ENCODE measurements around the gene UBE3C. TPM values are rescaled to one million over a fixed set of nuclear protein-coding genes. Genes with fewer than 3 reads are reported as not detected.

The UBE3C gene
- total and polyA plus RNA-seq, 2 experiments from 2014 or later, result 30.8 to 92.7 TPM

DNA sequence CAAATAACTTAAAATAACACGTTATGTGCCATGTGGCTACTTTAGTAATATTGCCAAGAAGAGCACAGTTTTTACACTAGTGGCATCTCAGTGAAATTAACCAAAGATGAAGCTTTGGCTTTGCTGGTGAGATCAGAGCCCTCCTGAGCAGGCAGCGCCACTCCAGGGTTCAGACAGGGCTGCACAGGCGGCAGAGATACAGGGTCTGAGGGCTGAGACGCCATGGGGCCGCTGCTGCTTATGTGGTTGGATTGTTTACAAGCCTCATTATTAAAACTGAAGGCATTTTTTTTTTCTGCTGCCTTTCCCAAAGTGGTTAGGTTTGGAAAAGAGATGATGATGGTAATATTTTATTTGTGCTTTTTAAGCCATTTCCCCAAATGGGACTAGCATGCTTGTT lies 129.2 kb downstream of the UBE3C start:
- Histone ChIP-seq H3K27me3 (replicated peaks; ENCODE audit: insufficient read depth) (no peaks in the 10 kb centered on the region), H3K9me2 (ENCODE audit: insufficient read depth) (no peaks in the 10 kb centered on the region), H3K9ac (no peak overlapping the region), H3K4me2 (ENCODE audit: unreplicated experiment) (no peak overlapping the region), H3K4me1 (ENCODE audit: insufficient read depth) (peaks cover 17% of the 10 kb centered on the region), H3K36me3 (ENCODE audit: low read depth) (peaks cover 22% of the 10 kb centered on the region; the same call in 1 of the 2 replicates), H3K27ac (no peak overlapping the region), H3K9me3 (ENCODE audit: low read depth) (no peaks in the 10 kb centered on the region), H2AFZ (no peak overlapping the region), H3K79me2 (ENCODE audit: insufficient read depth) (no peaks in the 10 kb centered on the region), H3F3A (ENCODE audit: insufficient read depth) (peaks cover 18% of the 10 kb centered on the region), H3K4me3 (no peak overlapping the region), H4K20me1 (ENCODE audit: insufficient read depth) (no peaks in the 10 kb centered on the region)
- DNase-seq, result no peak
- in situ Hi-C loops (cut with MboI), result no loop called here
- TF ChIP-seq EZH2 (IDR thresholded peaks at IDR 0.05; ENCODE audit: insufficient read depth, poor library complexity, severe bottlenecking), result no peak
- no peak for TF ChIP-seq EZH2phosphoT487 (IDR thresholded peaks at IDR 0.05; ENCODE audit: insufficient read depth, low read depth)
- WGBS, 2 experiments (ENCODE audit: low coverage in 1 of 2, low lambda C conversion rate in 2 of 2, missing lambda C conversion rate in 2 of 2), result 98% methylated on average over 5 of the region's 5 CpGs

DNA sequence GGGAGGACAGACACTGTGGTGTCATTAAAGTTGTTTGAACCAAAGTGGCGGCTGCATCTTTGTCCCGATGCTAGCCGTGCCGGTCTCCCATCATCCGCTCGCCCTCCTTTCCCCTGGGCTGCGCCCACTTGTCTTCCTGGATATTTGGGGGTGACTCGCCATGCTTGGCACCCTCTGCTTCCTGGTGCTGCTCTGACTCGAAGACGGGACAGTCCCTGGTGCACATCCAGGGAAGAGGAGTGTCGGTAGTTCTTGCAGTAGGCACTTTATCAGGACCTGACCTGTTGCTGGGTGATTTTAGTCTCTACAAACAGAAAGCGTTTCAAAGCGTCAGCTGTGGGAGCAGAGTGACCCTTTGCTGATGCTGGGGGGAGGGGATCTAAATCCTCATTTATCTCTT lies 129.8 kb downstream of the UBE3C start:
- no peaks in the 10 kb centered on the region for H3K9me3 ChIP-seq (ENCODE audit: low read depth)
- no peaks in the 10 kb centered on the region for H4K20me1 ChIP-seq (ENCODE audit: insufficient read depth)
- WGBS, 2 experiments (ENCODE audit: low coverage in 1 of 2, low lambda C conversion rate in 2 of 2, missing lambda C conversion rate in 2 of 2), result 90 to 94% methylated on average over 13 of the region's 13 CpGs
- TF ChIP-seq EZH2phosphoT487 (IDR thresholded peaks at IDR 0.05; ENCODE audit: insufficient read depth, low read depth) (no peak), EZH2 (IDR thresholded peaks at IDR 0.05; ENCODE audit: insufficient read depth, poor library complexity, severe bottlenecking) (no peak)
- no peak overlapping the region for H3K27ac ChIP-seq
- H3F3A ChIP-seq (ENCODE audit: insufficient read depth), result peaks cover 18% of the 10 kb centered on the region
- H3K27me3 ChIP-seq (replicated peaks; ENCODE audit: insufficient read depth), result no peaks in the 10 kb centered on the region
- no peak overlapping the region for H2AFZ ChIP-seq
- H3K9me2 ChIP-seq (ENCODE audit: insufficient read depth), result no peaks in the 10 kb centered on the region
- H3K4me1 ChIP-seq (ENCODE audit: insufficient read depth), result peaks cover 22% of the 10 kb centered on the region
- no peaks in the 10 kb centered on the region for H3K79me2 ChIP-seq (ENCODE audit: insufficient read depth)
- no peak overlapping the region for H3K4me2 ChIP-seq (ENCODE audit: unreplicated experiment)
- peaks cover 22% of the 10 kb centered on the region; the same call in 1 of the 2 replicates for H3K36me3 ChIP-seq (ENCODE audit: low read depth)
- DNase-seq, result no peak
- no peak overlapping the region for H3K9ac ChIP-seq
- in situ Hi-C loops (cut with MboI), result no loop called here
- no peak overlapping the region for H3K4me3 ChIP-seq

DNA sequence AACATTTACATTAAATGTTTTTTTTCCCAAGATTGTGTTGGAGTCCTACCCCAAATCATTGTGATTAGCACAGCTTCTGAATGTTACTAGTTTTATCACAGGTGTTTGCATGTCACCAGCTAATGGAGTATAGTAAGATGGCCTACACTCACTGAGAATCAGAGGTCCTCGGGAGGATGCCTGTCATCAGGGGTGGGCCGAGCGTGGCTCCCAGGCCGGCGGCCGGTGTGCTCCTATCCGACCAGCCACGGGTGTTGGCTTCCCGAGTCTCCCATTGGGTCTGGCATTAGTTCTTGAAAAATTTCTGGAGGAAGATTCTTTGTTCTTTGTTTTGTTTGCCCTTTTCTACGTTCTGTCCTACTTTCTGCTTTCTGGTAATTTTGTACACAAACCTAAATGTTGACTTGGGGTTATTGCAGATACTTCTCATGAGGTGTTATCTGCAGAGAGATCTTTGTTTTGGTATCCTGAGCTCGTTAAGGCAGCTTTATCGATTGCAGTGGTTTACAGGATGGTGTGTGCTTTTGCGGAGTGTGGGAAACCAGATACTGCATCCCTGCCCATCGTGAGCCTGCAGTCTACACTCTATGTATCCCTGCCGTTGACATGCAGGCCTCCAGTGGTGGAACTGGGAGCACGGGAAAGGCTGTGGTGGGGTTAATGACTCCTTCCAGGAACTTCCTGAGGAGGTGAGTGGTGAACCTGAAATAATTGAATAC lies 130.8 kb downstream of the UBE3C start:
- Histone ChIP-seq H3F3A (ENCODE audit: insufficient read depth) (peaks cover 18% of the 10 kb centered on the region), H3K9ac (no peak overlapping the region), H4K20me1 (ENCODE audit: insufficient read depth) (no peaks in the 10 kb centered on the region), H3K36me3 (ENCODE audit: low read depth) (peaks cover 22% of the 10 kb centered on the region; the same call in 1 of the 2 replicates), H3K27me3 (replicated peaks; ENCODE audit: insufficient read depth) (no peaks in the 10 kb centered on the region), H2AFZ (no peak overlapping the region), H3K4me1 (ENCODE audit: insufficient read depth) (peaks cover 22% of the 10 kb centered on the region), H3K79me2 (ENCODE audit: insufficient read depth) (no peaks in the 10 kb centered on the region), H3K4me3 (no peak overlapping the region), H3K9me3 (ENCODE audit: low read depth) (no peaks in the 10 kb centered on the region), H3K27ac (no peak overlapping the region), H3K4me2 (ENCODE audit: unreplicated experiment) (no peak overlapping the region), H3K9me2 (ENCODE audit: insufficient read depth) (no peaks in the 10 kb centered on the region)
- in situ Hi-C loops (cut with MboI), result no loop called here
- WGBS, 2 experiments (ENCODE audit: low coverage in 1 of 2, low lambda C conversion rate in 2 of 2, missing lambda C conversion rate in 2 of 2), result 85 to 86% methylated on average over 16 of the region's 16 CpGs
- TF ChIP-seq EZH2phosphoT487 (IDR thresholded peaks at IDR 0.05; ENCODE audit: insufficient read depth, low read depth) (no peak), EZH2 (IDR thresholded peaks at IDR 0.05; ENCODE audit: insufficient read depth, poor library complexity, severe bottlenecking) (no peak)
- no peak for DNase-seq

DNA sequence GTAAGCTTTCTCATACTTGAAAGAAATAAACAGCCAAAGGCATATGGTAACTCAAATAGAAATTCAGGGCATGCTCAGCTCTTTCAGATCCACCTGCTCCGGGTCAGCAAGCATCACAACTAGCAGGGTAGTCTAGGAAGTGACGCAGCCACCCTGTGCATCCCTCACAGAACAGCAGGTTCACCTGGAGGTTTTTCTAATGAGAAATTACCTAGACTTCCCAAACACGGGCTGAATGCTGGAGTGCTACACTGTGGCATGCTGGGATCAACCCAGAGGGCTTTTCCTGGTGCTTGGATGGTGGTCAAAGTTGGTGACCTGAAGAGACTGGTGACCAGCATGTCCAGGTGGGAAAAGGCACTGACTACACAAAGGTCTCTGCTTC lies 131.3 kb downstream of the UBE3C start:
- Histone ChIP-seq H3K9me3 (ENCODE audit: low read depth) (no peaks in the 10 kb centered on the region), H3K4me1 (ENCODE audit: insufficient read depth) (peaks cover 22% of the 10 kb centered on the region), H3K36me3 (ENCODE audit: low read depth) (peaks cover 20% of the 10 kb centered on the region; the same call in 1 of the 2 replicates), H3K4me3 (no peak overlapping the region), H3K27ac (no peak overlapping the region), H2AFZ (no peak overlapping the region), H4K20me1 (ENCODE audit: insufficient read depth) (no peaks in the 10 kb centered on the region), H3F3A (ENCODE audit: insufficient read depth) (peaks cover 18% of the 10 kb centered on the region), H3K79me2 (ENCODE audit: insufficient read depth) (no peaks in the 10 kb centered on the region), H3K4me2 (ENCODE audit: unreplicated experiment) (no peak overlapping the region), H3K27me3 (replicated peaks; ENCODE audit: insufficient read depth) (no peaks in the 10 kb centered on the region), H3K9me2 (ENCODE audit: insufficient read depth) (no peaks in the 10 kb centered on the region), H3K9ac (no peak overlapping the region)
- TF ChIP-seq EZH2phosphoT487 (IDR thresholded peaks at IDR 0.05; ENCODE audit: insufficient read depth, low read depth), result no peak
- no peak for TF ChIP-seq EZH2 (IDR thresholded peaks at IDR 0.05; ENCODE audit: insufficient read depth, poor library complexity, severe bottlenecking)
- WGBS, 2 experiments (ENCODE audit: low coverage in 1 of 2, low lambda C conversion rate in 2 of 2, missing lambda C conversion rate in 2 of 2), result 97 to 98% methylated on average over 3 of the region's 3 CpGs
- in situ Hi-C loops (cut with MboI), result no loop called here
- no peak for DNase-seq
